ENCODE measurements around the gene PACRGL.

DNA sequence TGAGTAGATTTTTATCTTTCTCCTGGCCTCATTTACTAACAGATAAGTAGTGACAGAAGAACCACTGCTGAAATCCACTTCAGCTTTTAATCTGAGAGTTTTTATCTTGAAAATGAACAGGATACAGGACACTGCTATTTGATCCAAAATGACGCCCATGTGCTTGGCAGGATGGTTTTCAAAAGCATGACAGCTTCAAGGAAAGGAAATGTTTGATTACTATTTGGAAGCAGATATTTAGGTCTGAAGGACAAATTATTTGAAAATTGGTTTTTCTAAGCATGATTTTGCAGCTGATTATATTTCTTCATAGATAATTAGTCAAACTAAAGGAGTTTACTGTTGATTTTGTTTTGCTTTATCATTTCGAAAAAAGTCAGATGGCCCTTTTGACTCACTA is 11.1 kb downstream of the PACRGL start:
- TF ChIP-seq GATA2 (IDR thresholded peaks at IDR 0.05; ENCODE audit: low read depth, low read length): peak; percentile 81; the same call in 1 of the 2 replicates
- TF ChIP-seq GATA3 (IDR thresholded peaks at IDR 0.05; ENCODE audit: low read depth, low read length): peak; percentile 96
